T-cell (primary cell): ENCODE data around the gene LGALS7B. TPM values are rescaled to one million over a fixed set of nuclear protein-coding genes. Genes with fewer than 3 reads are reported as not detected.
"Not testable (repeated sequence)": the region's sequence is repeated elsewhere in the genome, so short reads cannot be mapped to it uniquely, and the experiment has no call there.

Experiments
- ATAC-seq, 4 experiments: fragments of 200-7000 bp in 3 of 4; fragments of 150-1000 bp in 1 of 4; cut with Tn5 transposase; replicated peaks in 1 of 4; 1 replicate in 3 of 4; 2 replicates in 1 of 4; pipeline ENCODE4 v1.10.0; 2021; ENCODE audit warnings: moderate library complexity in 3 of 4, mild to moderate bottlenecking in 2 of 4, moderate number of reproducible peaks in 1 of 4
- CTCF ChIA-PET, 2 donors: fragments of 300-600 bp; sonication (Branson Sonifier 250); formaldehyde crosslinking; loops; one replicate each; lab custom pipeline; 2022; ENCODE audit warnings: antibody characterized with exemption in 2 of 2; lab: Charles Lee
- POLR2A ChIA-PET, 2 donors: fragments of 300-600 bp; sonication (Branson Sonifier 250); formaldehyde crosslinking; loops; one replicate each; lab custom pipeline; 2022; ENCODE audit warnings: antibody characterized with exemption in 2 of 2; lab: Charles Lee
- DNase-seq, 35 experiments: peaks; one replicate each; pipeline versions ENCODE4 v3.0.0 to v3.0.0-alpha.2; 2013 to 2023
- H3K27ac ChIP-seq: one replicate; pipeline ENCODE4 v1.5.1; 2013; ENCODE audit warnings: low read length
- H3K27me3 ChIP-seq, 2 experiments: replicated peaks in 1 of 2; 1 replicate in 1 of 2; 2 replicates in 1 of 2; pipeline versions ENCODE4 v1.6.1 to v1.7.0; 2013; ENCODE audit warnings: low read length in 1 of 2, mixed read lengths in 1 of 2; ENCODE audit not compliant: control insufficient read depth in 2 of 2, insufficient read depth in 2 of 2; ENCODE audit errors: extremely low read depth in 1 of 2
- H3K36me3 ChIP-seq, 2 donors: 1 replicate in 1 of 2; 2 replicates in 1 of 2; pipeline versions ENCODE4 v1.6.1 to v1.7.0; 2013; ENCODE audit warnings: low read length in 1 of 2; ENCODE audit not compliant: control insufficient read depth in 2 of 2, insufficient read depth in 1 of 2; ENCODE audit errors: extremely low read depth in 1 of 2
- H3K4me1 ChIP-seq, 2 experiments: 1 replicate in 1 of 2; 2 replicates in 1 of 2; pipeline versions ENCODE4 v1.6.1 to v1.7.0; 2013; ENCODE audit warnings: low read length in 2 of 2, mixed read lengths in 1 of 2; ENCODE audit not compliant: insufficient read depth in 2 of 2, control insufficient read depth in 1 of 2; ENCODE audit errors: extremely low read depth in 1 of 2
- H3K4me3 ChIP-seq, 2 donors: 1 replicate in 1 of 2; 2 replicates in 1 of 2; pipeline versions ENCODE4 v1.5.1 to v1.7.0; 2013; ENCODE audit warnings: mild to moderate bottlenecking in 2 of 2, low read length in 1 of 2, moderate library complexity in 1 of 2; ENCODE audit not compliant: control insufficient read depth in 1 of 2; ENCODE audit errors: extremely low read depth in 1 of 2
- H3K9me3 ChIP-seq: 2 replicates; pipeline ENCODE4 v1.7.0; 2013
- H3K27ac Mint-ChIP-seq, 2 donors: one replicate each; pipeline ENCODE4 v1.8.0; 2020 to 2021; ENCODE audit warnings: mild to moderate bottlenecking in 2 of 2, mixed read lengths in 2 of 2
- H3K27me3 Mint-ChIP-seq, 2 donors: one replicate each; pipeline ENCODE4 v1.8.0; 2021 to 2022; ENCODE audit warnings: mixed read lengths in 2 of 2
- H3K36me3 Mint-ChIP-seq: one replicate; pipeline ENCODE4 v1.8.0; 2021; ENCODE audit warnings: mixed read lengths
- H3K4me1 Mint-ChIP-seq, 3 donors: one replicate each; pipeline ENCODE4 v1.8.0; 2020 to 2022; ENCODE audit warnings: mixed read lengths in 3 of 3, mild to moderate bottlenecking in 1 of 3
- H3K4me3 Mint-ChIP-seq, 3 donors: one replicate each; pipeline ENCODE4 v1.8.0; 2020 to 2022; ENCODE audit warnings: mild to moderate bottlenecking in 3 of 3, mixed read lengths in 3 of 3, moderate library complexity in 3 of 3
- H3K9me3 Mint-ChIP-seq, 3 donors: one replicate each; pipeline ENCODE4 v1.8.0; 2020 to 2022; ENCODE audit warnings: mixed read lengths in 3 of 3
- whole genome bisulfite sequencing: methylation state at CpG from one replicate; pipeline ENCODE4 v1.1.5; 2013; ENCODE audit warnings: missing lambda C conversion rate; ENCODE audit not compliant: insufficient coverage; 5-methylcytosine and 5-hydroxymethylcytosine counted together
- total RNA-seq, 35 experiments: library from RNA in 6 of 35; stranded (reverse) in 6 of 35; fragments of 120-200 nt in 1 of 35; gene quantifications; one replicate each; pipeline versions ENCODE4 v1.2.1 to v1.2.4 and lab custom pipeline; 2013 to 2026

LGALS7B gene
- total RNA-seq, 5 donors from 2014 or later (not counting 1 experiment from before 2014, with no cell fraction given): not detected

DNA sequence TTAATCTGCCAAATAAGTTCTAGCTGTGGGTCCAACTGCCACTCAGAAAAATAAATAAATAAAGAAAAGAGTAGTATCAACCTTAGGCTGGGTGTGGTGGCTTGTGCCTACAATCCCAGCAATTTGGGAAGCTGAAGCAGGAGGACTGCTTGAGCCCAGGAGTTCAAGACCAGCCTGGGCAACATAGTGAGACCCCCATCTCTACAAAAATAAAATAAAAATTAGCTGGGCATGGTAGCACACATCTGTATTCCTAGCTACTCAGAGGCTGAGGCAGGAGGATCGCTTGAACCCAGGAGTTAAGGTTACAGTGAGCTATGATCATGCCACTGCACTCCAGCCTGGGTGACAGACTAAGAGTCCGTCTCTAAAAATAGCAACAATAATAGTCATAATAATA lies 24.9 kb downstream of the LGALS7B start:
- not testable (repeated sequence) for H3K27ac Mint-ChIP-seq, H3K27me3 ChIP-seq, H3K4me1 ChIP-seq, ATAC-seq, H3K9me3 ChIP-seq, DNase-seq, H3K27ac ChIP-seq, H3K4me3 ChIP-seq, H3K4me1 Mint-ChIP-seq, H3K4me3 Mint-ChIP-seq, H3K27me3 Mint-ChIP-seq, H3K9me3 Mint-ChIP-seq
- POLR2A ChIA-PET: interaction anchor here in 1 of 2 donors (0.6 kb wide), 2 partner anchors 91 to 264 kb away, joined by 4 to 5 read pairs; no protein-coding TSS in a partner anchor
- WGBS: no CpG with 5 or more reads among the region's 2 CpGs
- H3K36me3 Mint-ChIP-seq: peaks cover 20% of the 10 kb centered on the region
- peaks cover 30 to 39% of the 10 kb centered on the region in 2 donors for H3K36me3 ChIP-seq
- CTCF ChIA-PET: interaction anchor here in 1 of 2 donors (0.6 to 0.7 kb wide), 3 partner anchors 53 to 1466 kb away, joined by 4 to 9 read pairs (median 5); no protein-coding TSS in a partner anchor

DNA sequence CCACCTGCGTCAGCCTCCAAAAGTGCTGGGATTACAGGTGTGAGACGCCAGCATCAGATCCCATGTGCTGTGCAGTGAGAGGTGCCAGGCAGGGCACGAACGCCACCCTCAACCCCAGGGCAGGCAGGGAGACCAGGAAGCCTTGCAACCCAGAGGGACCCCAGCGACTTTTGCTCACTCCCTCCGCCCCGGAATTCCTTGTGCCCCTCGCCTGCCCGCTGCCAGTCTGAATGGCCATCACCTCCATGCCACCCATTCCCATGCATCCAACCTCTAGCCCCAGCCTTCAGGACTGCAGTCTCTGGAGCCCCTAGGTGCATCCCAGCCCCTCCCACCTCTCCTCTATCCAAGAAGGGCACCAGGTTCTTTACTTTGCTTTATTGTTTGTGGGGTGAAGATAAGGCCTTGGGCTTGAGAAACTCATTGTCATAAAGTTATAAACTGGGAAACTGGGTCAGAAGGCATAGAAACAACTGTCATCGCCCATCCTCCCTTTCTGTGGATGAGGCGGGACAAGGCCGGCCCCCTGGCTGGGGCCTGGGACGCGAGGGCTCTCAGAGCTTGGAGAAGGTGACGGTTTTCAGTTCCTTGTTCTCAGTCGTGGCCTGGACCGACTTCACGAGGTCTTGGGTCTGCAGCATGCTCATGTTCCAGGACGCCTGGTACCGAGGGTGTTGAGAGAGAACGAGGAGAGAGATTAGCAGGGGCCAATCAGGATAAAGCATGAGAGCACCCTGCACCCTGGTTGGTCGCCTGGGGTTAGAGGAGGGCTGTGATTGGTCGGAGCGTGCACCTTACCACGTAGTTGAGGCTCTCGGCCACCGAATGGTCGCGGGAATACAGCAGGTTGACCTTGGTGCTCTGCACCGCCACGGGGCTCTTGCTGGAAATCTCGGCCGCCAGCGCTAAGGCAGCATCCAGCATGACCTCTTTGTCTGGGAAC lies 26.3 kb downstream of the LGALS7B start:
- no peaks in the 10 kb centered on the region for H3K4me1 ChIP-seq
- no peak overlapping the region for H3K27ac ChIP-seq
- no peaks in the 10 kb centered on the region for H3K27me3 ChIP-seq
- no peak overlapping the region for H3K27ac Mint-ChIP-seq
- H3K4me3 Mint-ChIP-seq: no peak overlapping the region
- H3K36me3 Mint-ChIP-seq: peaks cover 20% of the 10 kb centered on the region
- no peak overlapping the region for H3K4me3 ChIP-seq
- ATAC-seq: no peak
- peaks cover 0 to under 1% (median 0%) of the 10 kb centered on the region in 3 donors for H3K4me1 Mint-ChIP-seq
- POLR2A ChIA-PET: no interaction called here
- peaks cover 30 to 44% of the 10 kb centered on the region in 2 donors for H3K36me3 ChIP-seq
- no peaks in the 10 kb centered on the region for H3K9me3 ChIP-seq
- CTCF ChIA-PET: no interaction called here
- H3K27me3 Mint-ChIP-seq: no peaks in the 10 kb centered on the region
- 97% methylated on average over 30 of the region's 34 CpGs for WGBS
- no peaks in the 10 kb centered on the region for H3K9me3 Mint-ChIP-seq
- DNase-seq: no peak

DNA sequence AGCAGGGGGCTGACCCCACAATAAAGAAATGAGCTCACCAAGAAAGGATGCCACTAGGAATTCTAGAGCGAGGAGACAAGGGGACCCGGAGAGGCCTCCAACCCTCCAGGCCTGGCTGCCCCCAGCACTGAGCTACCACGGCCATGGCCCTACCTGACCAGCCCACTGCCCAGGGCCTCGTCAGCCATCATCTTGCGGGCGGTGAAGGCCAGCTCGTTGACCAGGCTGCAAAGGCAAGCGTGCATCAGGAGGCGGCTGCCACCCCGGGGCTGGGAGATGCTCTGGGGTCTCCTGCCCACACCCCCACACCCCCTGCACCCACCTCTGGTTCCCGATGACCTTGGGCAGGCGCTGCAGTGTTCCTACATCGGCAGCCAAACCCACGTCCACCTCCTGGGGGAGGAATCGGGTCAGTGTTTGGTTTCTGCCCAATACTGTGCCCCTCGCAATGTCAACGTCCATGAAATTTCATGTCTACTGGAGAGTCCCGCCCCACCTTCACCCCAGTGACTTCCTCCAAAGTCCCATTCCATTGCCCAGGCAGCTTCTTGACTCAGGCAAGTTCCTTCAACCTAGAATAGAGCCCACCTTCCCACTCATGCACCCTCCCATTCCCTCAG lies 27.2 kb downstream of the LGALS7B start:
- 93% methylated on average over 11 of the region's 18 CpGs for WGBS
- peaks cover 6 to 7% (median 7%) of the 10 kb centered on the region in 3 donors for H3K4me1 Mint-ChIP-seq
- H3K27ac Mint-ChIP-seq: peak overlapping the region in 1 of 2 donors; percentile 6
- H3K27me3 ChIP-seq: no peaks in the 10 kb centered on the region
- no peaks in the 10 kb centered on the region for H3K9me3 Mint-ChIP-seq
- no peak overlapping the region for H3K4me3 ChIP-seq
- ATAC-seq (no peak), DNase-seq (no peak)
- no peak overlapping the region for H3K27ac ChIP-seq
- H3K27me3 Mint-ChIP-seq: no peaks in the 10 kb centered on the region
- H3K4me1 ChIP-seq: no peaks in the 10 kb centered on the region
- peaks cover 30 to 44% of the 10 kb centered on the region in 2 donors for H3K36me3 ChIP-seq
- ChIA-PET POLR2A (no interaction called here), CTCF (no interaction called here)
- H3K9me3 ChIP-seq: no peaks in the 10 kb centered on the region
- peaks cover 24% of the 10 kb centered on the region for H3K36me3 Mint-ChIP-seq
- no peak overlapping the region for H3K4me3 Mint-ChIP-seq

DNA sequence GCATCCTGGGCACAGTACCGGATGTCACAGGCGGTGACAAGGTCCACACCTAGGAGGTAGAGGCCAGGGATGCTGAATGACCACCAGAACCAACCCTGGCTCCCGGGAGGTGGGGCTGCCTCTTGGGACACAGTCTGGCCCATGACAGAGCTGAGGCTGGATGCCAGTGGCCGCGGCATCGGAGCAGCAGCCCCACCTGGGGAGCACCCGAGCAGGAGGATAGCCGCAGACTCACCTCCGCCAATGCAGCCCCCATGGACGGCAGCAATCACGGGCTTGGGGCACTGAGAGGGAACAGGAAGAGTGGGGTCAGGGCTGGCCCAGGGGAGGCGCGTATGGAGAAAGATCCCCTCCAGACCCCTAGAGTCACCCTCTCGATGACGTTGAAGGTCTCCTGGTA lies 28.1 kb downstream of the LGALS7B start:
- Mint-ChIP-seq H3K27me3 (no peaks in the 10 kb centered on the region), H3K4me1 (peaks cover 6 to 10% (median 7%) of the 10 kb centered on the region in 3 donors), H3K9me3 (no peaks in the 10 kb centered on the region), H3K36me3 (peaks cover 24% of the 10 kb centered on the region), H3K4me3 (no peak overlapping the region), H3K27ac (no peak overlapping the region)
- POLR2A ChIA-PET: no interaction called here
- peaks cover 30 to 44% of the 10 kb centered on the region in 2 donors for H3K36me3 ChIP-seq
- DNase-seq: no peak
- no peaks in the 10 kb centered on the region for H3K27me3 ChIP-seq
- CTCF ChIA-PET: no interaction called here
- no peaks in the 10 kb centered on the region for H3K4me1 ChIP-seq
- no peak overlapping the region for H3K4me3 ChIP-seq
- no peaks in the 10 kb centered on the region for H3K9me3 ChIP-seq
- no peak overlapping the region for H3K27ac ChIP-seq
- no peak for ATAC-seq
- WGBS: 94% methylated on average over 11 of the region's 15 CpGs

DNA sequence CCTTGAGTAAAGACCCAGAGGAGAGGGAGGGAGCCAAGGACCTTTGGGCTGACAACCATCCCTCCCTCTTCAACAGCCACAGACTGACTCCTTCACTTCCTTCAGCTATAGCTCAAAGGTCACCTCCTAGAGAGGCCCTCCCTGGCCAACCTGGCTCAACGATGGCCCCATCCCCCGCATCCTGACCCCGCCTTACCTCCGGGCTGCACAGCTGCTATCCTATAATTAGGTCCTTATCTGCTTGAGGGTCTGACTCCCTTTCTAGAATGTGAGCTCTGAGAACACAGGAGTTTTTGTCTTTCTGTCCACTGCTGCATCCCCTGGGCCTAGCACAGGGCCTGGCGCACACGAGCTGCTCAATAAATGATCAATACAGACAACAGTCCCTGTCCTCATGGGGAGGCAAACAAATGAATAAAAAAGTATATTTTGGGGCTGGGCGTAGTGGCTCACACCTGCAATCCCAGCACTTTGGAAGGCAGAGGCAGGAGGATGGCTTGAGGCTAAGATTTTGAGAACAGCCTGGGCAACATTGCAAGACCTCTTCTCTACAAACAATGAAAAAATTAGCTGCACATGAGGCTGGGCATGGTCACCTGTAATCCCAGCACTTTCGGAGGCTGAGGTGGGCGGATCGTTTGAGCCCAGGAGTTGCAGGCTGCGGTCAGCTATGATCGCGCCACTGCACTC lies 30.4 kb downstream of the LGALS7B start:
- no peaks in the 10 kb centered on the region for H3K27me3 ChIP-seq
- no peaks in the 10 kb centered on the region for H3K27me3 Mint-ChIP-seq
- no CpG with 5 or more reads among the region's 13 CpGs for WGBS
- H3K4me3 ChIP-seq: no peak overlapping the region
- POLR2A ChIA-PET: interaction anchor here (0.5 to 0.7 kb wide), 2 partner anchors 12 to 312 kb away, joined by 3 to 6 read pairs; partner anchors contain the start of gene ECH1 (in 1 of the 2)
- peak overlapping the region in 1 of 2 donors; percentile 11 for H3K27ac Mint-ChIP-seq
- peaks cover 37 to 46% of the 10 kb centered on the region in 2 donors for H3K36me3 ChIP-seq
- H3K4me3 Mint-ChIP-seq: no peak overlapping the region
- no peak for DNase-seq
- no peak overlapping the region for H3K27ac ChIP-seq
- no peak for ATAC-seq
- peaks cover 42% of the 10 kb centered on the region for H3K36me3 Mint-ChIP-seq
- no peaks in the 10 kb centered on the region for H3K9me3 ChIP-seq
- peaks cover 20 to 27% (median 22%) of the 10 kb centered on the region in 3 donors for H3K4me1 Mint-ChIP-seq
- no peaks in the 10 kb centered on the region for H3K9me3 Mint-ChIP-seq
- no peaks in the 10 kb centered on the region for H3K4me1 ChIP-seq
- CTCF ChIA-PET: interaction anchor here in 1 of 2 donors (1.3 kb wide), 1 partner anchor 12 kb away, joined by 4 read pairs; the partner anchor contains the start of gene ECH1
